Measurements from ENCODE around the gene NUP35. TPM values are rescaled to one million over a fixed set of nuclear protein-coding genes. Genes with fewer than 3 reads are reported as not detected.

The NUP35 gene
- total and polyA plus RNA-seq, 2 of the 8 experiments (the other 6 are each of a cell fraction or from before 2014, with no cell fraction given), result 30.7 to 48.7 TPM

- no peak overlapping the region for H4K8ac ChIP-seq (ENCODE audit: extremely low read depth, insufficient read depth, low read length)
- H3K4ac ChIP-seq (replicated peaks; ENCODE audit: insufficient read length, low read depth, low read length), result no peak overlapping the region
- no peak overlapping the region for H3K27ac ChIP-seq (ENCODE audit: low read depth, low read length)
- no peak overlapping the region for H3K4me3 ChIP-seq (ENCODE audit: extremely low read depth in 1 of 4, insufficient read depth in 2 of 4, low read depth in 3 of 4, low read length in 4 of 4)
- no peak for DNase-seq (ENCODE audit: low read depth in 1 of 2, low spot score in 2 of 2)
- no peak overlapping the region for H2AK5ac ChIP-seq (ENCODE audit: low read depth, low read length)
- H3K14ac ChIP-seq (ENCODE audit: insufficient read length), result no peak overlapping the region
- peaks cover 9 to 52% (median 28%) of the 10 kb centered on the region in 4 experiments for H3K36me3 ChIP-seq (ENCODE audit: control insufficient read depth in 2 of 4, insufficient read depth in 4 of 4, low read length in 3 of 4)
- no peak overlapping the region for H2BK12ac ChIP-seq (ENCODE audit: low read depth, low read length)
- ChIA-PET POLR2A (ENCODE audit: partially characterized antibody) (interaction anchor here (1.0 to 2.0 kb wide), 6 partner anchors 8 to 39 kb away, joined by 3 to 10 read pairs (median 6); no protein-coding TSS in a partner anchor), CTCF (ENCODE audit: partially characterized antibody) (interaction anchor here (0.6 to 2.8 kb wide), 5 partner anchors 9 to 230 kb away, joined by 3 to 12 read pairs (median 3); no protein-coding TSS in a partner anchor)
- H2BK5ac ChIP-seq (ENCODE audit: low read depth, low read length), result no peak overlapping the region
- H2BK20ac ChIP-seq (ENCODE audit: low read length), result no peak overlapping the region
- H2AFZ ChIP-seq (ENCODE audit: low read length), result no peak overlapping the region
- no peaks in the 10 kb centered on the region for H3K27me3 ChIP-seq (replicated peaks in 1 of 4; ENCODE audit: control insufficient read depth in 3 of 4, extremely low read depth in 1 of 4, insufficient read depth in 3 of 4, low read length in 3 of 4)
- no peak overlapping the region for H3K18ac ChIP-seq (ENCODE audit: extremely low read depth, low read length)
- no peaks in the 10 kb centered on the region for H3K23me2 ChIP-seq (ENCODE audit: low read depth, low read length)
- H2BK15ac ChIP-seq (ENCODE audit: low read length), result no peak overlapping the region
- no peak overlapping the region for H3K56ac ChIP-seq (replicated peaks; ENCODE audit: insufficient read length, low read depth, low read length)
- H3K4me1 ChIP-seq (replicated peaks in 1 of 4; ENCODE audit: control insufficient read depth in 3 of 4, insufficient read depth in 4 of 4, low read length in 3 of 4), result peaks cover 0 to 3% (median 0%) of the 10 kb centered on the region in 4 experiments; a peak in 1 of 7 replicates
- H3K79me2 ChIP-seq (ENCODE audit: control insufficient read depth in 1 of 2, insufficient read depth in 2 of 2, low read length in 2 of 2), result peaks cover 0 to 27% of the 10 kb centered on the region in 2 experiments; a peak in 2 of 4 replicates
- no peak overlapping the region for H4K91ac ChIP-seq (replicated peaks; ENCODE audit: insufficient read length, low read length)
- no peak for FAIRE-seq
- H2BK120ac ChIP-seq (replicated peaks; ENCODE audit: low read depth, low read length), result no peak overlapping the region
- 87% methylated on average over 6 of the region's 6 CpGs; no CpG with 5 or more reads in 1 of the 2 experiments for WGBS, 2 experiments (ENCODE audit: extremely low coverage in 1 of 2, insufficient coverage in 1 of 2, insufficient read length in 1 of 2, insufficient replicate concordance in 2 of 2, low coverage in 1 of 2, low lambda C conversion rate in 2 of 2, missing lambda C conversion rate in 1 of 2)
- no peaks in the 10 kb centered on the region for H3K9me3 ChIP-seq (ENCODE audit: insufficient read depth in 2 of 2, low read depth in 1 of 2, low read length in 1 of 2)
- no peaks in the 10 kb centered on the region; the same call in none of the 2 replicates for H3K79me1 ChIP-seq (ENCODE audit: low read depth, low read length)
- H4K5ac ChIP-seq (ENCODE audit: insufficient read length, low read depth, low read length), result no peak overlapping the region
- no peak overlapping the region for H3K9ac ChIP-seq (replicated peaks in 1 of 4; ENCODE audit: extremely low read depth in 1 of 4, low read depth in 3 of 4, low read length in 3 of 4)
- no peak overlapping the region for H3K4me2 ChIP-seq (ENCODE audit: insufficient read depth in 1 of 2, low read depth in 2 of 2, low read length in 2 of 2)
- no peak overlapping the region for H3K23ac ChIP-seq (ENCODE audit: insufficient read length)
- H4K20me1 ChIP-seq (replicated peaks in 1 of 2; ENCODE audit: control insufficient read depth in 1 of 2, insufficient read depth in 2 of 2, low read length in 2 of 2), result peaks cover 2 to 3% of the 10 kb centered on the region in 2 experiments
- TF ChIP-seq SP1 (IDR thresholded peaks at IDR 0.05; ENCODE audit: low read depth, low read length) (no peak), KDM5A (IDR thresholded peaks at IDR 0.05; ENCODE audit: low read length) (no peak), SIN3A (conservative IDR thresholded peaks at IDR 0.05 in 1 of 2, IDR thresholded peaks at IDR 0.05 in 1 of 2; ENCODE audit: low read depth in 1 of 2, low read length in 2 of 2) (no peak), RAD21 (IDR thresholded peaks at IDR 0.05 in 1 of 2, conservative IDR thresholded peaks at IDR 0.05 in 1 of 2; ENCODE audit: low read depth in 2 of 2, low read length in 2 of 2) (no peak), POU5F1 (IDR thresholded peaks at IDR 0.05; ENCODE audit: low read depth, low read length) (no peak), TBP (IDR thresholded peaks at IDR 0.05; ENCODE audit: low read depth, low read length) (no peak), JUND (IDR thresholded peaks at IDR 0.05; ENCODE audit: low read length) (no peak), E2F6 (IDR thresholded peaks at IDR 0.05) (no peak), SIRT6 (IDR thresholded peaks at IDR 0.05; ENCODE audit: low read length) (no peak), RBBP5 (IDR thresholded peaks at IDR 0.05; ENCODE audit: borderline replicate concordance, low read depth, low read length) (no peak)
These were observed 39.8 kb downstream of the NUP35 start for GRCh38 chr2:183163821-183164649.

Data from H1 (cell line).